ENCODE results near the gene EFHD1.

Gene EFHD1

DNA sequence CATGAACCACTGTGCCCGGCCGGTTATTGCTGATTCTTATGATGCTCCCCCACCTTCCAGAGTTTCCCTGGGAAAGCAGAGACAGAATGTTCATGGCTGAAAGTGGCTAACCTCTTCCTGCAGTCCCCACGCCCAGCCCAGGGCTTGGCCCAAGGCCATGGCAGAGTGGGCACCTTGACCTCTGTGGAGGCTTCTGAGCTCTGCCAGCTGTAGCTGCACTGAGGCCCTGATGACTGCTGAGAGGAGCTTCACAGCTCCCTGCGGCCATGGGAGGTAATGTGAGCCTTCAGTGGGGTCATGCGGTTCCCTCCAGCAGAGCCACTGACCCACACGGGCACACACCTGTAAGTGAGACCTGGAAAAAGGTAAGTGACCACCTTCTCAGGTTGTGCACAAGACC lies 13.3 kb downstream of the EFHD1 start:
- Histone ChIP-seq H3K27me3 (ENCODE audit: control insufficient read depth, insufficient read depth, low read length, poor library complexity, severe bottlenecking) (no peaks in the 10 kb centered on the region), H3K36me3 (ENCODE audit: control insufficient read depth, insufficient read depth, low read length) (no peaks in the 10 kb centered on the region), H3K9me3 (ENCODE audit: control insufficient read depth, low read length) (no peaks in the 10 kb centered on the region), H3K27ac (ENCODE audit: insufficient read depth, low read depth, low read length, poor library complexity, severe bottlenecking) (no peak overlapping the region), H3K4me3 (ENCODE audit: insufficient read depth, low read depth, low read length) (no peak overlapping the region), H3K4me1 (ENCODE audit: control insufficient read depth, insufficient read depth, low read length) (peaks cover 9% of the 10 kb centered on the region)
- WGBS, 2 experiments, result 92 to 93% methylated on average over 6 of the region's 6 CpGs

DNA sequence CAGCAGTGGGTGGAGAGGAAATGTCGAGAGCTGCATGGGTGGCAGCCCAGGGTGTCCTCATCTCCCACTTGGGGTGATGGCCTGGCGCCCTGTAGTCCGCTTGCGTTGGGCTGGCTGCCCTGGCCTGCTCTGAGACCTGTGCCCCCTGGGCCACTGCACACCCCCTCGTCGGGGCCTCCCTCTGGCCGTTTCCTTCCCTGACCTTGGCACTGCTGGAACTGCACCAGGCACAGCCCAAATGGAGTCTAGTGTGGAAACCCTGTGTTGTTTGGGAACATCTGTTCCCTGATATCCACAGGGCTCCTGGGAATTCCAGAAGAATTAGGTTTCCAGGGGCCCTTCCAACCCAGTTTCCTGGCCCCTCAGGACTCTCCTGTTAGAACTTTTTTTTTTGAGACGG lies 13.9 kb downstream of the EFHD1 start:
- no peak overlapping the region for H3K27ac ChIP-seq (ENCODE audit: insufficient read depth, low read depth, low read length, poor library complexity, severe bottlenecking)
- H3K36me3 ChIP-seq (ENCODE audit: control insufficient read depth, insufficient read depth, low read length), result no peaks in the 10 kb centered on the region
- H3K27me3 ChIP-seq (ENCODE audit: control insufficient read depth, insufficient read depth, low read length, poor library complexity, severe bottlenecking), result no peaks in the 10 kb centered on the region
- H3K9me3 ChIP-seq (ENCODE audit: control insufficient read depth, low read length), result no peaks in the 10 kb centered on the region
- peaks cover 14% of the 10 kb centered on the region for H3K4me1 ChIP-seq (ENCODE audit: control insufficient read depth, insufficient read depth, low read length)
- no peak overlapping the region for H3K4me3 ChIP-seq (ENCODE audit: insufficient read depth, low read depth, low read length)
- WGBS, 2 experiments, result 90 to 93% methylated on average over 7 to 8 of the region's 8 CpGs

DNA sequence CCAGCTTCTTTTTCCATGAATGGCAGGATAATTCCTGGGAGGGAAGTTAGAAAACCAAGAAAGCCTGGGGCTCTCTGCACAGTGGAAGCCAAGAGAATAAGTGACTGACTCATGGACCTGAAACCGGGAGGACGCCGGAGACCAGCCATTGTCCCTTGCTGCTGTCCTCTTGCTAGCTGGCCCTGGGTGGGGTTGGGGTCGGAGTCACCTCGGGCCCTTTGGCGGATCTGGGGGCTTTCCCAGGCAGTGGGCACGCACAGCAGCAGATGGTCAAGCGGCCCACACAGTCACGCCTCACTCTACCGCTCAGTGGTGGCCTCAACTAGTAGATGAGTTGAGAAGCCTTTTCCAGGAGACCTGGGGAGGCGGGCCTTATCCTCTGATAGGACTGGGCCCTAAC lies 15.6 kb downstream of the EFHD1 start:
- H3K4me3 ChIP-seq (ENCODE audit: insufficient read depth, low read depth, low read length), result no peak overlapping the region
- 95 to 96% methylated on average over 11 of the region's 11 CpGs for WGBS, 2 experiments

DNA sequence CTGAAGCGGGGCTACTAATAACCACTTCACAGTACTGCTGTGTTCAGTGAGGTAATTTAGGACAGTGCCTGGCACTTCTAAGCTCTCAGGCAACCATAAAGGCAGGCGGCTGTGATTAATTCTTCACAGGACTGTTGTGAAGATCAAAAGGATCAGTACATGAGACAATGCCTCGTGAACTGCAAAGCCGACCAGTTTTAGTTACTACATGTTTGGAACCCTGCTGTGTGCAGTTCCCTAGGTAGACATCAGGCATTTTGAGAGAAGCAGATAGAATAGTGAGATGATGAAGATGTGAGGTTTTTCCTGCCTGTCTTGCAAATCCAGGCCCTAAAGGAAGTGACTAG lies 19.1 kb downstream of the EFHD1 start:
- Histone ChIP-seq H3K27ac (ENCODE audit: insufficient read depth, low read depth, low read length, poor library complexity, severe bottlenecking) (no peak overlapping the region), H3K27me3 (ENCODE audit: control insufficient read depth, insufficient read depth, low read length, poor library complexity, severe bottlenecking) (no peaks in the 10 kb centered on the region), H3K36me3 (ENCODE audit: control insufficient read depth, insufficient read depth, low read length) (no peaks in the 10 kb centered on the region), H3K4me3 (ENCODE audit: insufficient read depth, low read depth, low read length) (no peak overlapping the region), H3K4me1 (ENCODE audit: control insufficient read depth, insufficient read depth, low read length) (peaks cover 15% of the 10 kb centered on the region), H3K9me3 (ENCODE audit: control insufficient read depth, low read length) (no peaks in the 10 kb centered on the region)
- 66 to 73% methylated on average over 4 of the region's 4 CpGs for WGBS, 2 experiments

More for the DNA sequence above, 15.6 kb downstream of the EFHD1 start:
- no peaks in the 10 kb centered on the region for H3K36me3 ChIP-seq (ENCODE audit: control insufficient read depth, insufficient read depth, low read length)
- H3K27me3 ChIP-seq (ENCODE audit: control insufficient read depth, insufficient read depth, low read length, poor library complexity, severe bottlenecking), result no peaks in the 10 kb centered on the region
- no peaks in the 10 kb centered on the region for H3K9me3 ChIP-seq (ENCODE audit: control insufficient read depth, low read length)
- H3K4me1 ChIP-seq (ENCODE audit: control insufficient read depth, insufficient read depth, low read length), result peaks cover 15% of the 10 kb centered on the region
- no peak overlapping the region for H3K27ac ChIP-seq (ENCODE audit: insufficient read depth, low read depth, low read length, poor library complexity, severe bottlenecking)

DNA sequence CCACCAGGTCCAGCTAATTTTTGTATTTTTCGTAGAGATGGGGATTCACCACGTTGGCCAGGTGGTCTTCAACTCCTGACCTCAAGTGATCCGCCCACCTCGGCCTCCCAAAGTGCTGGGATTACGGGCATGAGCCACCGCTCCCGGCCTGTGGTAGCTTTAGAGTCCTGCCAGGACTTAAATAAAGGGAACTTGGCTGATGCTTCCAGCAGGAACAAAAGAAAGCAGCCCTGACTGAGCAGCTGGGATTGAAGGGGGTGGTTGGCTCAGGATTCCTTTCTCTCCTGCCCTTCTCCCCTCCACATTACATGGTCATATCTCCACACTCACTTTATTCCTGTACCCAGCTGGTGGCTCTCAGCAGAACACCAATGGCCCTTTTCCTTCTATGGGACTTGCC lies 20.0 kb downstream of the EFHD1 start:
- no peaks in the 10 kb centered on the region for H3K27me3 ChIP-seq (ENCODE audit: control insufficient read depth, insufficient read depth, low read length, poor library complexity, severe bottlenecking)
- no peaks in the 10 kb centered on the region for H3K9me3 ChIP-seq (ENCODE audit: control insufficient read depth, low read length)
- no peaks in the 10 kb centered on the region for H3K36me3 ChIP-seq (ENCODE audit: control insufficient read depth, insufficient read depth, low read length)
- H3K27ac ChIP-seq (ENCODE audit: insufficient read depth, low read depth, low read length, poor library complexity, severe bottlenecking), result no peak overlapping the region
- WGBS, 2 experiments, result 56% methylated on average over 7 of the region's 7 CpGs
- H3K4me3 ChIP-seq (ENCODE audit: insufficient read depth, low read depth, low read length), result no peak overlapping the region
- peaks cover 15% of the 10 kb centered on the region for H3K4me1 ChIP-seq (ENCODE audit: control insufficient read depth, insufficient read depth, low read length)

DNA sequence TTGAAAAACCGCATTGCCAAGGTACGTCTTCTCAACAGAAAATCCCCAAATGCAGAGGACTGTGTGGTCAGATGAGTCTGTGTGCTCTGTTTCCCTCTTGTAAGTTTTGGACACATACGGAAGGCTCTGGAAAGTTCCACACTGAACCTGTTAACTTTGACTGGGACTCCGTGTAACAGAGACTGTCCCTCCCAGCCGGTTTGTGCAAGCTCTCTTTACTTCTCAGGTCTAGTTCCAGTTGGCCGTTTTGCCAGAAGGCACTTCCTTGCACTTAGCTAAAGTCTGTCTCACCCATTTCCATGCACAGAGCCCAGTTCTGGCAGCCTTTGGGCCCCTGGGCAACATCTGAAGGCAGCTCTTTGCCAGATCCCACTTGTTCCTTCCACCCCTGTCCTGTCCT lies 22.0 kb downstream of the EFHD1 start:
- Histone ChIP-seq H3K4me1 (ENCODE audit: control insufficient read depth, insufficient read depth, low read length) (peaks cover 5% of the 10 kb centered on the region), H3K27me3 (ENCODE audit: control insufficient read depth, insufficient read depth, low read length, poor library complexity, severe bottlenecking) (no peaks in the 10 kb centered on the region), H3K4me3 (ENCODE audit: insufficient read depth, low read depth, low read length) (no peak overlapping the region), H3K36me3 (ENCODE audit: control insufficient read depth, insufficient read depth, low read length) (no peaks in the 10 kb centered on the region), H3K27ac (ENCODE audit: insufficient read depth, low read depth, low read length, poor library complexity, severe bottlenecking) (no peak overlapping the region), H3K9me3 (ENCODE audit: control insufficient read depth, low read length) (no peaks in the 10 kb centered on the region)
- WGBS, 2 experiments, result 91 to 92% methylated on average over 6 of the region's 6 CpGs

DNA sequence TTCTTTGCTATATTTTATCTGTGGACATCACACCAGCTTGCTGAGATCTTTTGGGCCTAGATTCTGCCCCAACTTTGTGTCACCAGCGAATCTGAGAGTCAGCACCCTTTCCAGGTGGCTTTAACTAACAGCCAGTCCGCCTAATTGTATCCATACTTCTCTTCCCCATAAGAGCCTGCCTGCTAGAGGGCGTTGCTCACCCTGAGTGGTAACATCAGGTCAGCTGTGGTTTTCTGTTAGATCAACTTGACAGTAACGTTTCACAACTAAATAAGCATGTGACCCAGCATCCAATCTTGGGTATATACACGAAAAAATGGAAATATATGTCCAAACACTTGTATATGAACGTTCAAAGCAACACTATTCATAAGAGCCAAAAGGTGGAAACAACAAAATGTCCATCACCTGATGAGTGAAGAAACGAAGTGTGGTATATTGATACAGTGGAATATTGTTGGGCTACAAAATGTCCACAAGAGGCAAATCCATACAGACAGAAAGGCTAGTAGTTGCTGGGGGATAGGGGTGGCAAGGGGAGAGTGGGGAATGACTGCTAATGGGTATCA lies 24.9 kb downstream of the EFHD1 start:
- WGBS, 2 experiments, result 63 to 67% methylated on average over 7 of the region's 7 CpGs
- Histone ChIP-seq H3K36me3 (ENCODE audit: control insufficient read depth, insufficient read depth, low read length) (no peaks in the 10 kb centered on the region), H3K9me3 (ENCODE audit: control insufficient read depth, low read length) (no peaks in the 10 kb centered on the region), H3K27ac (ENCODE audit: insufficient read depth, low read depth, low read length, poor library complexity, severe bottlenecking) (no peak overlapping the region), H3K4me3 (ENCODE audit: insufficient read depth, low read depth, low read length) (no peak overlapping the region), H3K27me3 (ENCODE audit: control insufficient read depth, insufficient read depth, low read length, poor library complexity, severe bottlenecking) (no peaks in the 10 kb centered on the region), H3K4me1 (ENCODE audit: control insufficient read depth, insufficient read depth, low read length) (no peaks in the 10 kb centered on the region)

DNA sequence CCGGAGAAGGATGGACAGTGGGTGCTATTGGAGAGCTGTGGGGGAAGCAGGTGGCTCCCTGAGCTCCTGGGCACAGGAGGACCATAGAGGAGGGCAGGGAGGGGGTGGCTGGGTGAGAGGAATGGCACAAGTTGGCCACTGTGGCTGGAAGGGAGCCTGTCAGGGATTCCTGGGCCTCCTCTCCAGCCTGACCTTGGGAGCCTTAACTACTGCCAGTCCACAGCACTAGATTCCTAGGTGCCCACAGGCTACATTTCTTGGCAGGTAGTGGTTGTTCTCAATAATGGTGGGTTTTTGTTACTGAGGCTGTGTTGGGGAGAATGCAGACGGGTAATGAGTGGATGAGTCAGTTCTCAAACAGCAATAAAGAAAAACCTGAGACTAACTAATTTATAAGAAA lies 26.0 kb downstream of the EFHD1 start:
- no peak overlapping the region for H3K4me3 ChIP-seq (ENCODE audit: insufficient read depth, low read depth, low read length)
- no peaks in the 10 kb centered on the region for H3K9me3 ChIP-seq (ENCODE audit: control insufficient read depth, low read length)
- H3K36me3 ChIP-seq (ENCODE audit: control insufficient read depth, insufficient read depth, low read length), result no peaks in the 10 kb centered on the region
- H3K27ac ChIP-seq (ENCODE audit: insufficient read depth, low read depth, low read length, poor library complexity, severe bottlenecking), result no peak overlapping the region
- 88 to 94% methylated on average over 2 of the region's 2 CpGs for WGBS, 2 experiments
- no peaks in the 10 kb centered on the region for H3K4me1 ChIP-seq (ENCODE audit: control insufficient read depth, insufficient read depth, low read length)
- H3K27me3 ChIP-seq (ENCODE audit: control insufficient read depth, insufficient read depth, low read length, poor library complexity, severe bottlenecking), result no peaks in the 10 kb centered on the region

DNA sequence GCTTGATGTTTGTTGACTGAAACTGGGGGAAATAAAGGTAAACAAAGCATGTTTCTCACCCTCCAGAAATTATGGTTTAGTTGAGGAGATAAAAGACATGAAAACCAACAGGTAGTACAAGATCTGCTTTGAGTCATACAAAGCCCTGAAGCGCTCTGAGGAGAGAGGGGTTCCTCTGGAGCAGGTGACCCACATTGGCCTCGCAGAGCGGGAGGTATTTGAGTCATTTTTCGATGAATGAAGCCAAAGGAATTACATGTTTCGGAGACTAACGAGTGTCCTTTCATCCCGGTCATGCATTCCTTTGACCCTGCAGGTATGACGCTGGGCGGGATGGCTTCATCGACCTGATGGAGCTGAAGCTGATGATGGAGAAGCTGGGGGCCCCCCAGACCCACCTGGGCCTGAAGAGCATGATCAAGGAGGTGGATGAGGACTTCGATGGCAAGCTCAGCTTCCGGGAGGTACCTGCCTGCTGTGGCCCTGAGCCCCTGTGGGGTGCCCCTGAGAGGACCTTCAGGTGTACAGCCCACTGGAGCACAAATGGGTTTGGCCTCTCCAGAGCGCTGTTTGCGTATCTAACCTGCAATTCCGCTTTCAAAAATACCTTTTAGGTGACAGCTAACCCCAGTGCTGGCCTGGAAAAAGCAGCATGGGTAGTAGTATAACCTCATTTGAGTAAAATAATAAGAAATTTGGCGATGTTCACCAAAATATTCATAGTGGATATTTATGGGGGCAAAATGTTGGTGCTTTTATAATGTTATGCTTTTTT lies 29.3 kb downstream of the EFHD1 start:
- H3K36me3 ChIP-seq (ENCODE audit: control insufficient read depth, insufficient read depth, low read length), result no peaks in the 10 kb centered on the region
- no peaks in the 10 kb centered on the region for H3K4me1 ChIP-seq (ENCODE audit: control insufficient read depth, insufficient read depth, low read length)
- H3K4me3 ChIP-seq (ENCODE audit: insufficient read depth, low read depth, low read length), result no peak overlapping the region
- no peaks in the 10 kb centered on the region for H3K27me3 ChIP-seq (ENCODE audit: control insufficient read depth, insufficient read depth, low read length, poor library complexity, severe bottlenecking)
- H3K27ac ChIP-seq (ENCODE audit: insufficient read depth, low read depth, low read length, poor library complexity, severe bottlenecking), result no peak overlapping the region
- WGBS, 2 experiments, result 95 to 96% methylated on average over 15 to 16 of the region's 16 CpGs
- H3K9me3 ChIP-seq (ENCODE audit: control insufficient read depth, low read length), result no peaks in the 10 kb centered on the region

DNA sequence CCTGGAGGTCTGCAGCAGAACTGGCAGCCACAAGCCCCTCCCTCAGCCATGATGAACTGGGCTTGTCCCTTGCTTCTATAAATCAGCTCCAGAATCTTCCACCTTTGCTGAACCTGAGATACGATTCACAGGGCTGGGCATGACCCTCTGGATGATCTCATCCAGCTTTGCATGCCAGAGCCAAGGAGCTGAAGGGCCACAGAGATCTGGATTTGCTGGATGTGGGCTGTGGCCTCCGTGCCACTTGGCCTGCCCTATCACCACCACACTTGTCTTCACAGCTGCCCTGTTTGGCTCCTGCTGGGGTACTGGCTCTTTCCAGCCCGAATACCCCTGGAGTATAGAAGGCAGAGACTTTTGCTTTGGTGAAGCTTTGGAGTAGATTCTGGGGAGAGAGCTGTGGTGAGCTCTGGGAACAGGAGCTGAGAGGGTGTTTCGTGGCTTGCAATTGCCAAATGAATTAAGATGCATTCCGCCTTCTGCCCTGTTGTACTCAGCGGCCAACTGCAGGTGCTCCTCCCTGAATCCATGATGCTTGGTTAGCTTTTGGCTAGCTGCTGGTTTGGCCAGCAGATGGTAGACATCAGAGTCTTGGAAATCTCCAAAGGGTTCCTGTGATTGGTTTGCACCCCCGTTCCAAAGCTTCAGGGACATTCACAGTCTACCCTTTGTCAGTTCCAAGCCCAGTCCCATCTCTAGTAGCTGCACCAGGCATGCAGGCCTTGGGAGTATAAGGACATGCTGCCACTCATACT lies 32.8 kb downstream of the EFHD1 start:
- WGBS, 2 experiments, result 91 to 95% methylated on average over 7 of the region's 7 CpGs
- H3K9me3 ChIP-seq (ENCODE audit: control insufficient read depth, low read length), result no peaks in the 10 kb centered on the region
- no peaks in the 10 kb centered on the region for H3K36me3 ChIP-seq (ENCODE audit: control insufficient read depth, insufficient read depth, low read length)
- no peak overlapping the region for H3K27ac ChIP-seq (ENCODE audit: insufficient read depth, low read depth, low read length, poor library complexity, severe bottlenecking)
- H3K4me1 ChIP-seq (ENCODE audit: control insufficient read depth, insufficient read depth, low read length), result no peaks in the 10 kb centered on the region
- H3K4me3 ChIP-seq (ENCODE audit: insufficient read depth, low read depth, low read length), result no peak overlapping the region
- no peaks in the 10 kb centered on the region for H3K27me3 ChIP-seq (ENCODE audit: control insufficient read depth, insufficient read depth, low read length, poor library complexity, severe bottlenecking)
